HAP-1 (cell line): Measurements from ENCODE around the gene UBE2Q2.
"Not testable (repeated sequence)": the region's sequence is repeated elsewhere in the genome, so short reads cannot be mapped to it uniquely, and the experiment has no call there.

Experiments
- DNase-seq, 2 experiments: peaks; one replicate each; pipeline ENCODE4 v3.0.0-alpha.2; 2016 to 2020; ENCODE audit warnings: low spot score in 2 of 2
- H3K27me3 ChIP-seq: fragments of 250-450 bp; sonication (Bioruptor Pico); 2 replicates; pipeline ENCODE4 v1.5.1; 2020; ENCODE audit warnings: low read depth, mild to moderate bottlenecking, moderate library complexity
- H3K36me3 ChIP-seq: fragments of 250-450 bp; sonication (Bioruptor Pico); replicated peaks from 2 replicates; pipeline ENCODE4 v1.5.1; 2020; ENCODE audit warnings: mild to moderate bottlenecking
- H3K4me1 ChIP-seq: fragments of 250-450 bp; sonication (Bioruptor Pico); 2 replicates; pipeline ENCODE4 v1.5.1; 2020; ENCODE audit warnings: mild to moderate bottlenecking
- H3K4me3 ChIP-seq: fragments of 250-450 bp; sonication (Bioruptor Pico); 2 replicates; pipeline ENCODE4 v1.5.1; 2020; ENCODE audit warnings: mild to moderate bottlenecking, moderate library complexity
- H3K9me3 ChIP-seq: fragments of 250-450 bp; sonication (Bioruptor Pico); 2 replicates; pipeline ENCODE4 v1.5.1; 2020; ENCODE audit warnings: mild to moderate bottlenecking, moderate library complexity
- in situ Hi-C: fragments of 300-500 bp; cut with MboI; formaldehyde crosslinking; loops from 3 replicates; pipeline ENCODE4 v1.14.3; 2020; ENCODE audit warnings: low sequenced_read_pairs, inconsistent platforms, mixed read lengths

UBE2Q2 gene

DNA sequence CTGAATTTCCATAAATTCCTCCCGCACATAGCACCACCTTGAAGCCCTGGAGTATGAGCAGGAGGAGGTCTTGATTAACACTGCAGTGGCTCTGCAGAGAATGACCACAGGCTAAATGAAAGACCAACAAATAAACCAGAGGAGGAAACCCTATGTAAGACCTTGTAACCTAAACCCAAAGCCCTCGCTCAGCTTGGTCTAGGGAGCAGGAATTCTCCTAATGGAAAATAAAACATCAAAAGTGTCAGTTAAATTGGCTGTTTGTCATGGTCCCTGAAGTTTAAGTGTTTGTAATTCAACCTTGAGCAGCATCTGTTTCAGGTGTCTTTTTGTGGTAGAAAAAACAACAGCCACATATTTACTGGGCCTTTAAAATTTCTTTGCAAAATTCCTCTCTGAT, 9.2 kb upstream of the UBE2Q2 start:
- H3K36me3 ChIP-seq, result no peaks in the 10 kb centered on the region
- H3K4me1 ChIP-seq, result peaks cover 30% of the 10 kb centered on the region
- no peak for DNase-seq
- H3K9me3 ChIP-seq, result no peaks in the 10 kb centered on the region
- in situ Hi-C loops, result no loop called here
- no peaks in the 10 kb centered on the region for H3K27me3 ChIP-seq
- no peak overlapping the region for H3K4me3 ChIP-seq

DNA sequence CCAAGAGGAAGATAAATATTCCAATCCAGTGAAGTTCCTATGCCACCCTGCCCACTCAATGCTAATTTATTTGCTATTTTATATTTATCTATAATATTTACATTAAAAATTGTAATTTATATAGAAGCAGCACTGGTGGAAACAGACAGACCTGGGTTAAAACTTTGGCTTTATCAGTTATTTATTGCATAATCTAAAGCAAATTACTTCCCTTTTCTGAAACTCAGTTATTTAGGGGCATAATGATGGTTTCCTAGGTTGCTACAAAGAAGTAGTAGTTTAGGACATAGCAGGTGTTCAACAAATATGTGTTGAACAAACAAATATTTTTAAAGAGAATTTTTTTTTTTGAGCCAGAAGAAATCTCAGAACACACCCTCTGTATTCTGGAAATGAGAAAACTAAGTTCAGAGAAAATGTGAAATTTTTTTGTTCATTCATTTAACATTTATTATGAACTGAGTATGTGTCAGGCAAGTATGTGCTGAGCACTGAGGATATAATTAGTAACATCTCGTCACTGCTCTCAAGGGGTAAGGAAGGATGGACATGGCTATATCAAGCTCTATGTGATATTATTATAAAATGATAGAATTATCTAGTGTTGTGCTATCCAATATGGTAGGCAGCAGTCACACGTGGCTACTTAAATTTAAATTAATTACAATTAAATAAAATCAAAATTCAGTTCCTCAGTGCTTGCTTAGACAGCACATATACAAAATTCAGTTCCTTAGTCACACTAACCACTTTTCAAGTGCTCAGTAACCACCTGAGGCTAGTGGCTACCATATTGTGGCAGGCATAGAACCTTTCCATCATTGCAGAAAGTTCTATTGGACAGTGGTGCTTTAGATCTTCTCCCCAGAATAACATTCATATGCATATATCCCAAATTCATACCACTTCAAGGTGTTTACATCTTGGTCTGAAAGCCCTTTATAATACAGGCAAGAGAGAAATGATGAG, 7.0 kb upstream of the UBE2Q2 start:
- H3K27me3 ChIP-seq, result no peaks in the 10 kb centered on the region
- H3K4me1 ChIP-seq, result peaks cover 23% of the 10 kb centered on the region
- in situ Hi-C loops, result no loop called here
- no peak overlapping the region for H3K4me3 ChIP-seq
- no peak for DNase-seq
- no peaks in the 10 kb centered on the region for H3K9me3 ChIP-seq
- no peaks in the 10 kb centered on the region for H3K36me3 ChIP-seq

DNA sequence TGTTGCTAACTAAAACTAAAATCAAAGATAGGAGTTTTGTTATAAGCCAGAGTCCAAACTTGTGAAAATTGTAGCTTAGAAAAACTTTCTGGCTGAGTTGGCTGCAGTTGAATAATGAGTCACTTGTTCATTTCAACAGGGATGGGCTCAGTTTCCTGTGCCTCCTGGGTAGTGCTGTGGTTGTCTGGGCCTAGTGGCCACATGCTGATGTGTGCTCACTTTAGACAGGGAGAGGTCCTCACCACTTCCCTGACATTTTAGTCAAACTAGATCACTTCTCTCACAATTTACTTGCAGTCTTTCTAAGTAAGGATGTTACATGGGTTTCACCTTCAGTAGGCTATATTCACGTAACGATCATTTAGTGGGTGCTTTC, 6.3 kb upstream of the UBE2Q2 start:
- Histone ChIP-seq H3K27me3 (no peaks in the 10 kb centered on the region), H3K9me3 (no peaks in the 10 kb centered on the region), H3K4me3 (no peak overlapping the region), H3K36me3 (no peaks in the 10 kb centered on the region), H3K4me1 (peaks cover 16% of the 10 kb centered on the region)
- DNase-seq, result no peak
- in situ Hi-C loops, result no loop called here

DNA sequence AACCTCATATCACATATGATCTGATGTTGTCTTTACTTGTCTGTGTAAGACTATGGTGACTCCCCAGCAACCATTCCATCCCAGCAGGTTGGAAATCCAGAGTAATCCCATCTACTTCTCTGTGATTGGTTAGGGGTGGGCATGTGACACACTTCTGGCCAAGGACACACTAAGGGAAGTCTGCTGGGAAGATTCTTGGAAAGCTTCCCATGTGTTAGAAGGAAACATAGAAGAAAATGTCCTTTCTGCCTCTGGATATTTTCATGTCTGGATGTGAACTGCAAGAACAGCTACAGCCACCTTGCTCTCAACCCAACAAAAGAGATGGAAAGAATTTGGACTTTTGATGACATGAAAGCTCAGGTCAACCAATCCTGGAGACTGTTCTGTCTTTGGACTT, 2.6 kb upstream of the UBE2Q2 start:
- Histone ChIP-seq H3K27me3 (no peaks in the 10 kb centered on the region), H3K4me3 (no peak overlapping the region), H3K4me1 (peaks cover 20% of the 10 kb centered on the region), H3K36me3 (peaks cover 2% of the 10 kb centered on the region; the same call in 1 of the 2 replicates), H3K9me3 (no peaks in the 10 kb centered on the region)
- in situ Hi-C loops, result no loop called here
- peak in 1 of 2 experiments; percentile 51 for DNase-seq

DNA sequence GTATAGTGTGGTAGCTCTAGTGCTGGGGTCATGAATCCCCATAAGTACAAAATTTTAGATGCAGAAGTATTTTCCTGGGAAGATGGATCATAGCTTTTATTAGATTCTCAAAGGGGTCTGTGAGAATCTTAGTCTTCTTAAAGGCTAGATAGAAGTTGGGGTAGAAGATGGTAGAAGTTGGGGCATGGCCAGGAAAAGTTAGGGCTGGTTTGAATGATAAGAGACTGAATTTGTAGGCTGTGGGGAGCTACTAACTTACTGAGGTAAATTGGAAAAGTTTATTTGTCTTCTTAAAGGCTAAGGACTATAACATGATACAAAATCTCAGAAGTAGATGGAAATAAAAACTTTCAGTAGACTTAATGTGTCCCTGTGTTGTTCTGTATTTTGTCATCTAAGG, 1.6 kb upstream of the UBE2Q2 start:
- Histone ChIP-seq H3K36me3 (peaks cover 5% of the 10 kb centered on the region; the same call in 1 of the 2 replicates), H3K4me1 (peaks cover 27% of the 10 kb centered on the region)
- in situ Hi-C loops, result no loop called here

DNA sequence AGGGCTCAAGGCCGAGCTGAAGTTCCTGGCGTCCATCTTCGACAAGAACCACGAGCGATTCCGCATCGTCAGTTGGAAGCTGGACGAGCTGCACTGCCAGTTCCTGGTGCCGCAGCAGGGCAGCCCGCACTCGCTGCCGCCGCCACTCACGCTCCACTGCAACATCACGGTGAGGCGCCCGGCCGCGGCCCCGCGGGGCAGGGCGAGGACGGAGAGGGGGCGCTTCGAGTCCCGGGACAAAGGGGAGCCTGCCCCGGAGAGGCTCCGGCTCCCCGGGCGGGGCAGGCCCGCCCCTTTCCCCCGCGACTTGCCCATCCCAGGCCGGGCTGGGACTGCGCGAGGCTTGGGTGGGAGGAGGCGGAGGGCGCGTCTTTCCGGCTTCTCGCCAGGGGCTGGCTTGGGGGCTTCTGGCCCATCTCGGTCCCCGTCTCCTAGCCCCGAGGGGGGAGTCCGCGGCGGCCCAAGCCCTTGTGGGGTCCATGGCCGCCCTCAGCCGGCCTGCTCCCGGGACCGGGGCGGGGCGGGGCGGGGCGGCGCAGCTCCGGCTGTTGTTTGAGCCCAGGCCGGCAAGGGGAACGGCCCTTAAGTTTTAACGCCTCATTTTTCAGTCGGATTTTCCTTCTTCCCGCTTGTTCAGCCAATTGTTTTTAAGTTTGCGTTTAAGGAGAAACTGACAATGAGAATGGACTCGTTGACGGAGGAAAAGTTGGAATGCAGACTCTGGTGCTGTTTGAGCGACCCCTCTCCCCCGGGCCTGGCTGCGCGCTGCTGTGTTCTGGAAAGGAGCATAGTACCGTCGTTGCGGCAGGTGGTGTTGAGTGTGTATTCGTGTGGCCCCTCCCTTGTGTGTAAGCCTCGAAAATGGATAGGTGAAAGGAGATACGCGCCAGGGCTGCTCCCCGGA, 683 bp downstream of the UBE2Q2 start:
- Histone ChIP-seq H3K4me3 (peak overlapping the region; percentile 76), H3K27me3 (no peaks in the 10 kb centered on the region), H3K9me3 (no peaks in the 10 kb centered on the region), H3K36me3 (peaks cover 5% of the 10 kb centered on the region; the same call in 1 of the 2 replicates), H3K4me1 (peaks cover 45% of the 10 kb centered on the region)
- in situ Hi-C loops, result no loop called here
- DNase-seq, result peak; percentile 59 to 71

More for the DNA sequence above, 1.6 kb upstream of the UBE2Q2 start:
- DNase-seq, result no peak
- Histone ChIP-seq H3K4me3 (no peak overlapping the region), H3K9me3 (no peaks in the 10 kb centered on the region), H3K27me3 (no peaks in the 10 kb centered on the region)

DNA sequence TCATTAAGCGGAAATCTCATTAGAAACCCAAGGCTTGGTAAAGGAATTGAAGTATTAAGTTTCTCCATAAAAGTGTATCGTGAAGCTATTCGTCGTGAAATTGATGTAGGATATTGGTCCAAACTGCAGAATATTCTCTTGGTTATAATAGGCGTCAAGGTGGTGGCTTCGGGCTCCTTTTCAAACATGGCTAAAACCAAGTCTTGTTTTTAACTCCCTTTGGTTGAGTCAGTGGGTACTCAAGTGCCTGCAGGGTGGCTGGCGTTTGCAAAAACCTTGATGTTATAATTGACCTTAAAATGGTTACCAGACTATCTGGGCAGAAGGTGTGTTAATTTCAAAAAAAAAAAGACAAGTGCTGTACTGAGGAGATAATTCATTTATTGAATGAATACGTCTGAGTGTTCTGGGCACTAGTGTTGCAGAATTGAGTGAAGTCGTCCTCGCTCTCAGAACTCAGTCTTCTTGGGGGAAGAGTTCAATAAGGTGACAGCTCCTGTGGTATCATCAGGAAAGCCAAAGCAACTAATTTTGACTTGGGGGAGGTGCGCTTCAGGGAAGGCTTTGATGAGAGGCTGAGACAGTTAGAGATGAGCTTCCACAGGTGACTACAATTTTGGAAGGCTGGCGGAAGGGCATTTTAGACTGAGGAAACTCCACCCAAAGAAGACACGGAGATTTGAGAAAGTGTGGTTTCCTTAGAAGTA, 1.5 kb downstream of the UBE2Q2 start:
- in situ Hi-C loops, result no loop called here
- DNase-seq, result no peak
- Histone ChIP-seq H3K4me1 (peaks cover 51% of the 10 kb centered on the region), H3K4me3 (peak overlapping the region; percentile 76), H3K27me3 (no peaks in the 10 kb centered on the region), H3K36me3 (peaks cover 5% of the 10 kb centered on the region; the same call in 1 of the 2 replicates), H3K9me3 (no peaks in the 10 kb centered on the region)

DNA sequence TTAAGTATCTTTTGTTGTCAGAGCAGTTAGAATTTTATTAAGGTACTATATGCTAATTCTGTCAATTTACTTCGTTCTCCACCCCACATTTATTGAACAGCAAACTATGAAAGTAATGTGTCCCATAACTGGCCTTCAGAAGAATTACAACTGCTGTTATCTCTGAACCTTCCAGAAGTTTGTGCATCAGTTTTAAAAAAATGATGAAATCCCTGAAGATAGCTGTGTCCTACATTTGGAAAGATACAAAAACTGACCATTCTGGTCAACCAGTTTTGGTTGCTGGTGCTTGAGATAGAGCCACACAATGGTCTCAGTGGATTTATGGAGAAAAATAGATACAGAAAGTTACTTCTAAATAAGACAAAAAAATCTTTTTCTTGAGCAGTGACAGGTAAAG, 5.9 kb downstream of the UBE2Q2 start:
- Histone ChIP-seq H3K36me3 (peaks cover 6% of the 10 kb centered on the region), H3K9me3 (no peaks in the 10 kb centered on the region), H3K4me1 (peaks cover 49% of the 10 kb centered on the region), H3K4me3 (no peak overlapping the region), H3K27me3 (no peaks in the 10 kb centered on the region)
- no peak for DNase-seq
- in situ Hi-C loops, result no loop called here

DNA sequence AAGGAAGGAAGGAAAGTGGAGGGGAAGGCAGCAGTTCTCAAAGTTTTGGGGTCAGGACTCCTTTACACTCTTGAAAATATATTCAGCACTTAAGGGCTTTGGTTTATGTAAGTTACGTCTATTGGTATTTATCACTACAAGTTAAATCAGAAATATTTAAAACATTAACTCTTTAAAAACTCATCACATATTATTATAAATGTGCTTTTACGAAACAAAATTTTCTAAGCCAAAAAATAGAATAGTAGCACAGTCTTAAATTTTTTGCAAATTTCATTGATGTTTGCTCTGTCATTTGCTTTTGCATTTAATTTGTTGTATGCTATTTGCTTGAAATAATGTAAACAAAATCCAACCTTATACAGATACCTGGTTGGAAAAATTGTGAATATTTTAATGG, 7.5 kb downstream of the UBE2Q2 start:
- no peak overlapping the region for H3K4me3 ChIP-seq
- peaks cover 20% of the 10 kb centered on the region for H3K36me3 ChIP-seq
- no peaks in the 10 kb centered on the region for H3K27me3 ChIP-seq
- in situ Hi-C loops, result no loop called here
- peaks cover 37% of the 10 kb centered on the region for H3K4me1 ChIP-seq
- DNase-seq, result no peak
- H3K9me3 ChIP-seq, result no peaks in the 10 kb centered on the region

DNA sequence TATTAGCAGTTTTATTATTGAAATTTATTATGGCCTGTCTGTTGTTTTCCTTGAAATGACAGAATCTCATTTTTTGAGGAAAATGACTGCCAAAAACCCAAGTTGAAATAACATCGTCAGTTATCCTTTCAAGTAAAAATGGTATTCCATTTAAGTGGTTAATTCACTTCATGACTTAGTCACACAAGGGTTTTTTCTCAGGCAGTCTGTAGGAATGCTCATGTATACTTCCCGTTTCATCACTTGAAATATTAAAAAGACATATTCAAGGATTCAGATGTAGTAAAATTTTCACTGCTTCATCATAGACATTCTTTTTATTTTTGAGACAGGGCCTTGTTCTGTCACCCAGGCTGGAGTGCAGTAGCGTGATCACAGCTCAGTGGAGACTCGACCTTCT, 8.3 kb downstream of the UBE2Q2 start:
- peaks cover 23% of the 10 kb centered on the region for H3K36me3 ChIP-seq
- DNase-seq, in situ Hi-C loops: not testable (repeated sequence)

DNA sequence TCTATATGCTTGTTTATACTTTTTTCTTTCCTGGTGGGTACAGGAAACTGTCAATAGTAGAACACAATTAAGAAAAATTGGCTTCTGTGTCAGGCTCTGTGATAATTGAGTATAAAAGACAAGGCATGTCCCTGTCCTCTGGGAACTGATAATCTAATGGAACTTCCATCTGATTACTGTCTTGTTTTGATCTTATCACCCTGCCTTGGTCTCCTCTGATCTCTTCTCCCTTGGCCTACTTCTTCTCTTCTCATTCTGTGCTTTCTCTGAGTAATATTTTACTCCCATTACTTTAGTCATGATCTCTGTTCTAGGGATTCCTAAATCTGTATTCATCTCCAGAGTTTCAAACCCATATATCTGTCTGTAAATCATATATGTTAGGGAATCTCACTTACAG, 14.6 kb downstream of the UBE2Q2 start:
- peaks cover 67% of the 10 kb centered on the region for H3K36me3 ChIP-seq
- in situ Hi-C loops, result no loop called here
- H3K27me3 ChIP-seq, result no peaks in the 10 kb centered on the region
- DNase-seq, result no peak
- peaks cover 5% of the 10 kb centered on the region; the same call in 1 of the 2 replicates for H3K4me1 ChIP-seq
- H3K4me3 ChIP-seq, result no peak overlapping the region
- H3K9me3 ChIP-seq, result no peaks in the 10 kb centered on the region

More for the DNA sequence above, 8.3 kb downstream of the UBE2Q2 start:
- H3K4me1 ChIP-seq, result peaks cover 28% of the 10 kb centered on the region
- not testable (repeated sequence) for H3K27me3 ChIP-seq, H3K9me3 ChIP-seq, H3K4me3 ChIP-seq

DNA sequence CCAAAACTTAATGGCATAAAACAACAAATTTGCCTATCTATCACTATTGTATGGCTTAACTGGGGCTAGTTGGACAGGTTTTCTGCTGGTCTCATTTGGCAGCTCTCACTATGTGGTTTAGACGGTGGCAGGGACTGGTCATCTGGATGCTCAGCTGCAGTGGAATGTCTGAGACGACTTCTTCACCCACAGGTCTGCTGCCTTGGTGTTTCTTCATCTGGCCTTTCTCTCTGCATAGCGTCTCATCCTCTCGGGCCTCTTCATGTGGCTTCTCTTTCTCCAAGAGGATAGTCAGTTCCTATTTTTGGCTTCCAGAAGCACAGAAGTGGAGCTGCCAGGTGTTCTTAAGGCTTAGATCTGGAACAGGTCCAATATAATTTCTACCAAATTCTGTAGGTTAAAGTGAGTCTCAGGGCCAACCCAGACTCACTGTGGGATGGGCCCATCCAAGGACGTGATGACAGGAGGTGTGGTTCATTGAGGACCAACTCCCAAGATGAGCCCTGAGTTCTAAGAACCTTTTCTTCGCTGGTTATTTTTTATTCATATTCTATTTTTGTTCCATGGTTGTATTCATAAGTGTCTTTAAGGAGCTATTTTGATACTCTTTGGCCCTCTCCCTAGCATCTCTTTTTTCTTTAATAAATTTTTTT, 18.6 kb downstream of the UBE2Q2 start:
- no peak for DNase-seq
- H3K36me3 ChIP-seq, result peaks cover 48% of the 10 kb centered on the region
- peaks cover 26% of the 10 kb centered on the region for H3K4me1 ChIP-seq
- no peaks in the 10 kb centered on the region for H3K9me3 ChIP-seq
- in situ Hi-C loops, result no loop called here
- no peak overlapping the region for H3K4me3 ChIP-seq
- H3K27me3 ChIP-seq, result no peaks in the 10 kb centered on the region

DNA sequence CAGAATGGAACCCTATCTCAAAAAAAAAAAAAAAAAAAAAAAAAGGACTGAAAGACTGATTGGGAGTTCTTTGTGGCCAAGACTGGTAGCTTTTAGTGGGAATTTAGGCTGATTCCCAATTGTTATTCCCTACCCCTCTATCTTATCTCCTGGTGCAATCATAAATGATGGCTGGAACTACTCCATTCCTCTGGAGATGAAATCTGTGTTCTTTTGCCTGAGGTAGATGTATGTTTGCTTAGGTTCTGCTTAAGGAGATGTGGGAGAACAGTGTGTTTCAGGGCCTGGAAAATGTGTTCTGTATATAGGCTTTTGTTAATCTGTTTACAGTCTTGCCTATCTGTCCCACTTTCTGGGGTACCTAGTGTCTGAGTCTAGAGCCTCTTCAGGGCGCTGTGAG, 19.5 kb downstream of the UBE2Q2 start:
- in situ Hi-C loops, result no loop called here
- Histone ChIP-seq H3K36me3 (peaks cover 41% of the 10 kb centered on the region), H3K27me3 (no peaks in the 10 kb centered on the region), H3K4me1 (peaks cover 34% of the 10 kb centered on the region), H3K9me3 (no peaks in the 10 kb centered on the region), H3K4me3 (no peak overlapping the region)
- DNase-seq, result no peak
